Uterine smooth muscle cell (primary cell): ENCODE results near the gene TMEM161B. TPM values are rescaled to one million over a fixed set of nuclear protein-coding genes. Genes with fewer than 3 reads are reported as not detected.

ENCODE experiments used
- total RNA-seq: library from RNA; depleted of rRNA; stranded (reverse); fragments of >200 nt; gene quantifications from 2 replicates; pipeline ENCODE4 v1.2.3, GENCODE V29; 2014

TMEM161B gene
- total RNA-seq = 20.6 and 22.6 TPM in 2 replicates

GRCh38 chr5:88268385-88269184 is at the start of gene TMEM161B:
TMEM161B (minus strand) TSS chr5:88268845; CDS start chr5:88268723, 122 bp downstream.

